OCI-LY3 (cell line): ENCODE data around the gene TSPEAR.

Source experiments
- EZH2phosphoT487 ChIP-seq: fragments of 200-600 bp; shearing (Covaris generic); IDR thresholded peaks from 2 replicates; pipeline ENCODE4 v1.6.1; 2018; ENCODE audit warnings: antibody characterized with exemption, mixed run types, low read depth
- TF ChIP-seq, protein P1 (sequence below): fragments of 200-600, 300-600 bp; sonication (generic); IDR thresholded peaks from 2 replicates; pipeline ENCODE4 v1.5.1; 2014; ENCODE audit warnings: antibody characterized with exemption, low read length, low read depth

DNA sequence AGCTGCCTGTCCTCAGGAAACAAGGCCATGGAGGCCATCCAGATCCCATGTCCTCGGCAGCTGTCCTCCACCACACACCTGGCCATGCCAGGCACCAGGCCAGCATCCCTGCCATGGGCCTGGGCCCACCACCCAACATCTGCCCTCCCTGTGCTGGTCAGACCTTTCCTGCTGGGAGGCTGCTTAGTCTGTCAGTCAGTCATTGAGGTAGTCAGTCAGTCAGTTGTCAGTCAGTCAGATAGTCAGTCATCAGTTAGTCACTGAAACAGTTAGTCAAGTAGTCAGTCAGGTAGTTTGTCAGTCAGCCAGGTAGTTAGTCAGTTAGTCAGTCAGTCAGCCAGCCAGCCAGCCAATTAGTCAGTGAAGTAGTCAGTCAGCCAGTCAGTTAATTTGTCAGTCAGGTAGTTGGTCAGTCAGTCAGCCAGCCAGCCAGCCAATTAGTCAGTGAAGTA, 188.6 kb downstream of the TSPEAR start:
- TF ChIP-seq, protein P1, sequence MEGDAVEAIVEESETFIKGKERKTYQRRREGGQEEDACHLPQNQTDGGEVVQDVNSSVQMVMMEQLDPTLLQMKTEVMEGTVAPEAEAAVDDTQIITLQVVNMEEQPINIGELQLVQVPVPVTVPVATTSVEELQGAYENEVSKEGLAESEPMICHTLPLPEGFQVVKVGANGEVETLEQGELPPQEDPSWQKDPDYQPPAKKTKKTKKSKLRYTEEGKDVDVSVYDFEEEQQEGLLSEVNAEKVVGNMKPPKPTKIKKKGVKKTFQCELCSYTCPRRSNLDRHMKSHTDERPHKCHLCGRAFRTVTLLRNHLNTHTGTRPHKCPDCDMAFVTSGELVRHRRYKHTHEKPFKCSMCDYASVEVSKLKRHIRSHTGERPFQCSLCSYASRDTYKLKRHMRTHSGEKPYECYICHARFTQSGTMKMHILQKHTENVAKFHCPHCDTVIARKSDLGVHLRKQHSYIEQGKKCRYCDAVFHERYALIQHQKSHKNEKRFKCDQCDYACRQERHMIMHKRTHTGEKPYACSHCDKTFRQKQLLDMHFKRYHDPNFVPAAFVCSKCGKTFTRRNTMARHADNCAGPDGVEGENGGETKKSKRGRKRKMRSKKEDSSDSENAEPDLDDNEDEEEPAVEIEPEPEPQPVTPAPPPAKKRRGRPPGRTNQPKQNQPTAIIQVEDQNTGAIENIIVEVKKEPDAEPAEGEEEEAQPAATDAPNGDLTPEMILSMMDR: no peak
- no peak for TF ChIP-seq EZH2phosphoT487
